Urinary bladder (tissue), 4 donors: ENCODE results near the gene SFI1. TPM values are rescaled to one million over a fixed set of nuclear protein-coding genes. Genes with fewer than 3 reads are reported as not detected.

Experiments used
- DNase-seq: peaks from one replicate; pipeline ENCODE4 v3.0.0-alpha.2; 2015; ENCODE audit errors: extremely low spot score
- H3K27ac ChIP-seq: one replicate; pipeline ENCODE4 v1.5.1; 2013; ENCODE audit warnings: low read depth, mild to moderate bottlenecking, moderate library complexity
- H3K36me3 ChIP-seq: one replicate; pipeline ENCODE4 v1.6.1; 2013; ENCODE audit warnings: mild to moderate bottlenecking, moderate library complexity; ENCODE audit not compliant: insufficient read depth
- H3K4me1 ChIP-seq: one replicate; pipeline ENCODE4 v1.6.1; 2013; ENCODE audit warnings: mild to moderate bottlenecking, moderate library complexity; ENCODE audit not compliant: insufficient read depth
- H3K4me3 ChIP-seq: one replicate; pipeline ENCODE4 v1.5.1; 2013; ENCODE audit warnings: low read depth, low read length
- WGBS: extraction: QIAGEN DNeasy Blood & Tissue Kit; methylation state at CpG from one replicate; pipeline ENCODE4 v1.1.7; 2013; 5-methylcytosine and 5-hydroxymethylcytosine counted together
- polyA plus RNA-seq: library from polyadenylated mRNA; stranded (reverse); fragments of 200-250 nt; gene quantifications from one replicate; pipeline ENCODE4 v1.2.3, GENCODE V29; 2013
- total RNA-seq: library from RNA; depleted of rRNA; stranded (reverse); fragments of >200 nt; gene quantifications from one replicate; pipeline ENCODE4 v1.2.3, GENCODE V29; 2014
- donor health status: healthy with polysubstance abuse.
- donor health status: healthy.

The SFI1 gene
- total and polyA plus RNA-seq, 2 donors, result 14.6 to 22.7 TPM

GRCh38 chr22:31623592-31624304 lies 127.4 kb downstream of the SFI1 start:
- 92% methylated on average over 18 of the region's 18 CpGs for WGBS
- no peaks in the 10 kb centered on the region for H3K4me1 ChIP-seq
- no peaks in the 10 kb centered on the region for H3K36me3 ChIP-seq
- no peak overlapping the region for H3K4me3 ChIP-seq
- no peak overlapping the region for H3K27ac ChIP-seq
- no peak for DNase-seq

GRCh38 chr22:31625257-31625640 lies 128.9 kb downstream of the SFI1 start:
- Histone ChIP-seq H3K27ac (no peak overlapping the region), H3K4me1 (peaks cover 2% of the 10 kb centered on the region)

GRCh38 chr22:31625661-31626426 lies 129.5 kb downstream of the SFI1 start:
- Histone ChIP-seq H3K36me3 (no peaks in the 10 kb centered on the region), H3K27ac (no peak overlapping the region), H3K4me1 (peaks cover 2% of the 10 kb centered on the region), H3K4me3 (no peak overlapping the region)
- DNase-seq, result peak; percentile 52
- 31% methylated on average over 31 of the region's 31 CpGs for WGBS

More at GRCh38 chr22:31625257-31625640, 128.9 kb downstream of the SFI1 start:
- Histone ChIP-seq H3K4me3 (no peak overlapping the region), H3K36me3 (no peaks in the 10 kb centered on the region)
- no peak for DNase-seq
- WGBS, result 87% methylated on average over 7 of the region's 7 CpGs

- H3K27ac ChIP-seq, result no peak overlapping the region
- H3K4me3 ChIP-seq, result no peak overlapping the region
- DNase-seq, result no peak
- H3K36me3 ChIP-seq, result no peaks in the 10 kb centered on the region
- WGBS, result 78% methylated on average over 15 of the region's 15 CpGs
- H3K4me1 ChIP-seq, result peaks cover 2% of the 10 kb centered on the region
Measured at GRCh38 chr22:31626427-31627150, 130.3 kb downstream of the SFI1 start.

GRCh38 chr22:31627223-31627731 lies 130.9 kb downstream of the SFI1 start:
- H3K4me1 ChIP-seq, result peaks cover 2% of the 10 kb centered on the region
- no peak for DNase-seq
- no peaks in the 10 kb centered on the region for H3K36me3 ChIP-seq
- H3K4me3 ChIP-seq, result no peak overlapping the region
- WGBS, result 78% methylated on average over 8 of the region's 8 CpGs
- no peak overlapping the region for H3K27ac ChIP-seq

GRCh38 chr22:31628362-31628761 lies 132.0 kb downstream of the SFI1 start:
- DNase-seq, result no peak
- H3K4me1 ChIP-seq, result peaks cover 2% of the 10 kb centered on the region
- no peak overlapping the region for H3K27ac ChIP-seq
- 60% methylated on average over 1 of the region's 1 CpG for WGBS
- no peak overlapping the region for H3K4me3 ChIP-seq
- no peaks in the 10 kb centered on the region for H3K36me3 ChIP-seq

GRCh38 chr22:31628969-31629708 lies 132.8 kb downstream of the SFI1 start:
- no peak overlapping the region for H3K4me3 ChIP-seq
- no peaks in the 10 kb centered on the region for H3K36me3 ChIP-seq
- H3K4me1 ChIP-seq, result peaks cover 2% of the 10 kb centered on the region
- WGBS, result 86% methylated on average over 17 of the region's 17 CpGs
- no peak overlapping the region for H3K27ac ChIP-seq
- DNase-seq, result no peak

- 25% methylated on average over 14 of the region's 14 CpGs for WGBS
- DNase-seq, result no peak
- Histone ChIP-seq H3K4me1 (peaks cover 2% of the 10 kb centered on the region), H3K27ac (peak overlapping the region; percentile 59), H3K4me3 (peak overlapping the region; percentile 90), H3K36me3 (no peaks in the 10 kb centered on the region)
Measured at GRCh38 chr22:31629741-31630184, 133.4 kb downstream of the SFI1 start.

GRCh38 chr22:31630331-31631329 lies 134.3 kb downstream of the SFI1 start:
- no peak for DNase-seq
- peaks cover 2% of the 10 kb centered on the region for H3K4me1 ChIP-seq
- no peaks in the 10 kb centered on the region for H3K36me3 ChIP-seq
- 1% methylated on average over 65 of the region's 65 CpGs for WGBS
- H3K4me3 ChIP-seq, result peak overlapping the region; percentile 90
- H3K27ac ChIP-seq, result peak overlapping the region; percentile 59

GRCh38 chr22:31631436-31631835 lies 135.1 kb downstream of the SFI1 start:
- no peak for DNase-seq
- no peak overlapping the region for H3K27ac ChIP-seq
- peaks cover 2% of the 10 kb centered on the region for H3K4me1 ChIP-seq
- H3K4me3 ChIP-seq, result no peak overlapping the region
- 81% methylated on average over 9 of the region's 9 CpGs for WGBS
- no peaks in the 10 kb centered on the region for H3K36me3 ChIP-seq

GRCh38 chr22:31635638-31636306 lies 139.4 kb downstream of the SFI1 start:
- Histone ChIP-seq H3K27ac (no peak overlapping the region), H3K4me1 (no peaks in the 10 kb centered on the region), H3K36me3 (no peaks in the 10 kb centered on the region), H3K4me3 (no peak overlapping the region)
- no peak for DNase-seq
- WGBS, result 92% methylated on average over 13 of the region's 13 CpGs

GRCh38 chr22:31637447-31637890 lies 141.1 kb downstream of the SFI1 start:
- 72% methylated on average over 10 of the region's 10 CpGs for WGBS
- no peak for DNase-seq
- Histone ChIP-seq H3K27ac (no peak overlapping the region), H3K4me3 (no peak overlapping the region), H3K4me1 (no peaks in the 10 kb centered on the region), H3K36me3 (no peaks in the 10 kb centered on the region)
